ENCODE results near the gene ADCY2. TPM values are rescaled to one million over a fixed set of nuclear protein-coding genes. Genes with fewer than 3 reads are reported as not detected.
A peak's percentile ranks its signal among the peaks of the same experiment; 100 is the strongest.

Gene ADCY2
- total and polyA plus RNA-seq, 2 of the 13 experiments (the other 11 are each of a cell fraction or from before 2014, with no cell fraction given): not detected

DNA sequence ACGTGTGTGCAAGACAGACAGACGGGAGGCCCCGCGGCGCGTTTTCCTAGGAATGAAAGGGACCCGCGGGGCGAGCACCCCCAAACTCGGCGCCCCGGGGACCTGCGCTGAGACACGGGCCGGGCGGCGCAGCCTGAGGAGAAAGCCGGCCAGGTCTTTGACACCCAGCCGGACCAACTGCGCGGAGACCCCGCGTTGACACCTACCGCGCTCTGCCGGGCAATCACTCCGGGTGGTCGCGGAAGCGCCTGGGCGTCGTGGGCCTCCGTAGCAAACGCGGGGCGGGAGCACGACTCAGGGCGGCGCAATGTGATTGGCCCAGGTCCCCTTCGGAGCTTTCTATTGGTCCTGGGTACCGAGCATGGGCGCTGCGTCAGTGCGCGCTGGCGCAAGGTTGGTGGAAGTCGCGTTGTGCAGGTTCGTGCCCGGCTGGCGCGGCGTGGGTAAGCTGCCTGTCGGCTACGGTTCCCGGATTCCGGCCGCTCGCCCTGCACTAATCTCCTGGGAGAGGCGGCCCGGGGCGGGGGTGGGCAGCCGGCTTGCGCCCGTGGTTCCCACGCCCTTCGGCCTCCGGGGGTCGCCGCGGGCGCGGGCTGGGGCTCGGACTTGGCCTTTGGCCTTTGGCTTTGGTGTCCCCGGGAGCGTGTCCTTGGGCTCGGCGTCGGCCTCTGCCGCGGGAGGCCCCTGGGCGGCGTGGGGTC, 473.0 kb downstream of the ADCY2 start, which contains the start of the genes FASTKD3 and MTRR (continued):
- TF ChIP-seq GTF3A (CRISPR knock-in tag; conservative IDR thresholded peaks at IDR 0.05) (no peak), ZSCAN30 (CRISPR knock-in tag; IDR thresholded peaks at IDR 0.05) (no peak; the same call in 1 of the 2 replicates), SALL1 (CRISPR knock-in tag; IDR thresholded peaks at IDR 0.05) (peak; percentile 56), ZBTB39 (CRISPR knock-in tag; IDR thresholded peaks at IDR 0.05) (peak; percentile 84; the same call in 1 of the 2 replicates), ZNF180 (CRISPR knock-in tag; IDR thresholded peaks at IDR 0.05; ENCODE audit: borderline replicate concordance, low read depth) (no peak), SALL2 (CRISPR knock-in tag; IDR thresholded peaks at IDR 0.05) (no peak), ZNF770 (CRISPR knock-in tag; IDR thresholded peaks at IDR 0.05) (no peak), MEIS1 (CRISPR knock-in tag; IDR thresholded peaks at IDR 0.05; ENCODE audit: borderline replicate concordance) (0 out of 2 replicates have a peak, but pooled peaks have one; percentile 29), HNRNPL (IDR thresholded peaks at IDR 0.05; ENCODE audit: low read depth, low read length) (no peak; the same call in none of the 2 replicates), ZHX1 (CRISPR knock-in tag; IDR thresholded peaks at IDR 0.05; ENCODE audit: low read depth) (no peak), ZC3H4 (CRISPR knock-in tag; IDR thresholded peaks at IDR 0.05; ENCODE audit: borderline replicate concordance) (no peak), GABPB1 (CRISPR knock-in tag; IDR thresholded peaks at IDR 0.05) (peak; percentile 89), TARDBP (CRISPR knock-in tag; IDR thresholded peaks at IDR 0.05) (peak; percentile 72), PHF20 (CRISPR knock-in tag; IDR thresholded peaks at IDR 0.05) (peak; percentile 78), ZNF562 (CRISPR knock-in tag; IDR thresholded peaks at IDR 0.05; ENCODE audit: borderline replicate concordance) (no peak), DPF2 (CRISPR knock-in tag; IDR thresholded peaks at IDR 0.05; ENCODE audit: borderline replicate concordance, low read depth) (no peak), ZNF746 (CRISPR knock-in tag; IDR thresholded peaks at IDR 0.05) (no peak), SIN3A (IDR thresholded peaks at IDR 0.05; ENCODE audit: borderline replicate concordance, low read depth, low read length) (peak; percentile 83; the same call in 1 of the 2 replicates), TAF15 (IDR thresholded peaks at IDR 0.05; ENCODE audit: low read depth, low read length, poor library complexity, severe bottlenecking) (no peak)
- TF ChIP-seq, protein P1, sequence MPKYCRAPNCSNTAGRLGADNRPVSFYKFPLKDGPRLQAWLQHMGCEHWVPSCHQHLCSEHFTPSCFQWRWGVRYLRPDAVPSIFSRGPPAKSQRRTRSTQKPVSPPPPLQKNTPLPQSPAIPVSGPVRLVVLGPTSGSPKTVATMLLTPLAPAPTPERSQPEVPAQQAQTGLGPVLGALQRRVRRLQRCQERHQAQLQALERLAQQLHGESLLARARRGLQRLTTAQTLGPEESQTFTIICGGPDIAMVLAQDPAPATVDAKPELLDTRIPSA (CRISPR knock-in tag; IDR thresholded peaks at IDR 0.05; ENCODE audit: borderline replicate concordance): no peak
